Fibroblast of the aortic adventitia (primary cell): ENCODE data around the gene HYAL3. TPM values are rescaled to one million over a fixed set of nuclear protein-coding genes. Genes with fewer than 3 reads are reported as not detected.

ENCODE experiments used
- DNase-seq: peaks from one replicate; pipeline ENCODE4 v3.0.0-alpha.2; 2010; ENCODE audit warnings: low read depth
- H3K4me3 ChIP-seq: 2 replicates; pipeline ENCODE4 v1.5.1; 2011; ENCODE audit warnings: low read depth, mild to moderate bottlenecking, control low read depth, low read length, moderate library complexity
- total RNA-seq: library from RNA; depleted of rRNA; stranded (reverse); fragments of >200 nt; gene quantifications from 2 replicates; pipeline ENCODE4 v1.2.3, GENCODE V29; 2012; ENCODE audit warnings: low replicate concordance
- TF ChIP-seq, protein P1 (sequence below): IDR thresholded peaks from 2 replicates; pipeline ENCODE4 v1.5.1; 2011; ENCODE audit warnings: mild to moderate bottlenecking, low read length, control low read depth, inconsistent platforms; ENCODE audit not compliant: insufficient read depth

The HYAL3 gene
- total RNA-seq, 1 donor, result 3.1 TPM

DNA sequence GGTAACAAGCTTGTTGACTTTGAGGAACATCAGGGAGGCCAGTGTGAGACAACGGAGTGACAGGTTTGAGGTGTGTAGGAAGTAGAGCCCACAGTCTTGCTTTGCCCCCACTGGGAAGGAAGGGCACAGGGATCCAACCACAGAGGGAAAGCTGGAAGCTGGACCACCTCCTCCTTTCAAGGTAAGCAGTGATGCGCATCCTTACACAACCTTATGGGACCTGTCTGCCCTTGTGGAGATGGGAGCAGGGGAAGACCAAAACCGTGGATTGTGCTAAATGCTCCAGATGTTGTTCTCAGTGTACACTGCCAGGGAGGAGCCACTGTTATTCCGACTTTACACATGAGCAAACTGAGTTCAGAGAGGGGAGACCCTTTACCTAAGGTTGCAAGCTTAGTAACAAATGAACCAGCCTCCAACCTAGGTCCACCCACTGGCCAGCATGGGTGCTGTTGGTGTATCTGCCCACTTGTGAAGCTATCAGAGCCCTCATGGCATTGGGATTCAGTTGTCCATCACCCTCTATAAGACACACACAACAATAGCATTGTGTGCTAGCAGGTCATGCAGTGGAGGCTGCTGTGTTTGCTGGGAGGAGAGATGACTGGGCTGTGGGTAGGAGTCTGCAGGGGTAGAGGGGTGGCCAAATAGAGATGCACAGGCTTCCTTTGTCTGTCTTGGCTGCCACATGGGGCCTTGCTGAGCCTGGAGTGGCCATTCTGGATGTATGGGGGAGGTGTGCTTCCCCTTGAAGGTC lies 20.9 kb downstream of the HYAL3 start:
- no peak overlapping the region for H3K4me3 ChIP-seq
- no peak for DNase-seq
- TF ChIP-seq, protein P1, sequence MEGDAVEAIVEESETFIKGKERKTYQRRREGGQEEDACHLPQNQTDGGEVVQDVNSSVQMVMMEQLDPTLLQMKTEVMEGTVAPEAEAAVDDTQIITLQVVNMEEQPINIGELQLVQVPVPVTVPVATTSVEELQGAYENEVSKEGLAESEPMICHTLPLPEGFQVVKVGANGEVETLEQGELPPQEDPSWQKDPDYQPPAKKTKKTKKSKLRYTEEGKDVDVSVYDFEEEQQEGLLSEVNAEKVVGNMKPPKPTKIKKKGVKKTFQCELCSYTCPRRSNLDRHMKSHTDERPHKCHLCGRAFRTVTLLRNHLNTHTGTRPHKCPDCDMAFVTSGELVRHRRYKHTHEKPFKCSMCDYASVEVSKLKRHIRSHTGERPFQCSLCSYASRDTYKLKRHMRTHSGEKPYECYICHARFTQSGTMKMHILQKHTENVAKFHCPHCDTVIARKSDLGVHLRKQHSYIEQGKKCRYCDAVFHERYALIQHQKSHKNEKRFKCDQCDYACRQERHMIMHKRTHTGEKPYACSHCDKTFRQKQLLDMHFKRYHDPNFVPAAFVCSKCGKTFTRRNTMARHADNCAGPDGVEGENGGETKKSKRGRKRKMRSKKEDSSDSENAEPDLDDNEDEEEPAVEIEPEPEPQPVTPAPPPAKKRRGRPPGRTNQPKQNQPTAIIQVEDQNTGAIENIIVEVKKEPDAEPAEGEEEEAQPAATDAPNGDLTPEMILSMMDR, result no peak

DNA sequence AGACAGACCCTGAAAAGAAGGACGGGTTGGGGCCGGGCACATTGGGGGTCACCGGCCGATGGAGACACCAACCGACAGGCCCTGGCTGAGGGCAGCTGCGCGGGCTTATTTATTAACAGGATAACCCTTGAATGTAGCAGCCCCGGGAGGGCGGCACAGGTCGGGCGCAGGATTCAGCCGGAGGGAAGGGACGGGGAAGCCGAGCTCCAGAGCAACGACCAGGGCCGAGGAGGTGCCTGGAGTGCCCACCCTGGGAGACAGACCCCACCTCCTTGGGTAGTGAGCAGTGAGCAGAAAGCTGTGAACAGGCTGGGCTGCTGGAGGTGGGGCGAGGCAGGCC lies 22.5 kb downstream of the HYAL3 start:
- DNase-seq, result no peak
- no peak overlapping the region for H3K4me3 ChIP-seq
- TF ChIP-seq, protein P1, result no peak

DNA sequence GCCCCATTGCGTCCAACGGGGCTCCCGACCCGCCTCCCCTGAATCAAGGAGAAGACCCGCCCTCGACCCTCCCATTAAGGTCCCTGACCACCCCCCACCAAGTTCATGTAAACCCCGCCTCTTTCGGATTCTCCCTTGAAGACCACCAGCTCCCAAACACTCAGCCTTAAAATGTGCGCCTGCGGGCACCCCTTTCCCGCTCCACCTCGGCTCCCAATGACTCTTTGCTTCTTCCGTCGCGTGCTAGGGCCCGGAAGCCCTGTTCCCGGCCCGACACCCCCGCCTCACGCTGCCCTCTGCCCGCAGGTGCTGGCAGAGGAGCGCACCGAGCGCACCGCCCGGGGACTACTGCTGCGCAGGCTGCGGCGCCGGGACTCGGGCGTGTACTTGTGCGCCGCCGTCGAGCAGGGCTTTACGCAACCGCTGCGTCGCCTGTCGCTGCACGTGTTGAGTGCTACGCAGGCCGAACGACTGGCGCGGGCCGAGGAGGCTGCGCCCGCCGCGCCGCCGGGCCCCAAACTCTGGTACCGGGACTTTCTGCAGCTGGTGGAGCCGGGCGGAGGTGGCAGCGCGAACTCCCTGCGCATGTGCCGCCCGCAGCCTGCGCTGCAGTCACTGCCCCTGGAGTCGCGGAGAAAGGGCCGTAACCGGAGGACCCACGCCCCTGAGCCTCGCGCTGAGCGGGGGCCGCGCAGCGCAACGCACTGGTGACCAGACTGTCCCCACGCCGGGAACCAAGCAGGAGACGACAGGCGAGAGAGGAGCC lies 23.0 kb downstream of the HYAL3 start:
- no peak overlapping the region for H3K4me3 ChIP-seq
- DNase-seq, result no peak
- TF ChIP-seq, protein P1, result no peak

DNA sequence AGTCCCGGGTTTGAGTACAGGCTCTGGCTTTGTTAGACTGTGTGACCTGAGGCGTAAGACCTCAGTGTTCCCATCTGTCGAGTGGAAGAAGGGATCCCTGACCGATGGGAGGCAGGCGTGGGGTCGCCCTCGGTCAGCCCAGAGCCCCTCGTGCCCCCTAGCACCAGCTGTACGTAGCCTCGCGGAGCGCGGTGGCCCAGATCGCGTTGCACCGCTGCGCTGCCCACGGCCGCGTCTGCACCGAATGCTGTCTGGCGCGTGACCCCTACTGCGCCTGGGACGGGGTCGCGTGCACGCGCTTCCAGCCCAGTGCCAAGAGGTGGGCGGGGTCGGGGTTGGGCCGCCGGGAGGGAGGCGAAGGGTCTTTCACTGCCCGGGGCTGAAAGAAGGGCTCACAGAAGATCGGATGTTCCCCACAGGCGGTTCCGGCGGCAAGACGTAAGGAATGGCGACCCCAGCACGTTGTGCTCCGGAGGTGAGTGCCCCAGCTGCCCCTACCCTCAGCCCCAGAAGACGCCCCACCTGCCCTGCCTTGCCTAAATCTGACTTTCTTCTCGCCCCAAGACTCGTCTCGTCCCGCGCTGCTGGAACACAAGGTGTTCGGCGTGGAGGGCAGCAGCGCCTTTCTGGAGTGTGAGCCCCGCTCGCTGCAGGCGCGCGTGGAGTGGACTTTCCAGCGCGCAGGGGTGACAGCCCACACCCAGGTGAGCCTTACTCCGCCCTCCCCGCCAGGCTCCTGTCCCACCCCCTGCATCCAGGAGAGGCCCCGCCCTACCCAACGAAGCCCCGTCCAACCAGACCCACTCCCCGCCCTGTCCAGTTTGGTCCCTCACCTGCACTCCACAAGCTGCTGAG lies 23.8 kb downstream of the HYAL3 start:
- DNase-seq, result no peak
- TF ChIP-seq, protein P1, result no peak
- H3K4me3 ChIP-seq, result no peak overlapping the region

DNA sequence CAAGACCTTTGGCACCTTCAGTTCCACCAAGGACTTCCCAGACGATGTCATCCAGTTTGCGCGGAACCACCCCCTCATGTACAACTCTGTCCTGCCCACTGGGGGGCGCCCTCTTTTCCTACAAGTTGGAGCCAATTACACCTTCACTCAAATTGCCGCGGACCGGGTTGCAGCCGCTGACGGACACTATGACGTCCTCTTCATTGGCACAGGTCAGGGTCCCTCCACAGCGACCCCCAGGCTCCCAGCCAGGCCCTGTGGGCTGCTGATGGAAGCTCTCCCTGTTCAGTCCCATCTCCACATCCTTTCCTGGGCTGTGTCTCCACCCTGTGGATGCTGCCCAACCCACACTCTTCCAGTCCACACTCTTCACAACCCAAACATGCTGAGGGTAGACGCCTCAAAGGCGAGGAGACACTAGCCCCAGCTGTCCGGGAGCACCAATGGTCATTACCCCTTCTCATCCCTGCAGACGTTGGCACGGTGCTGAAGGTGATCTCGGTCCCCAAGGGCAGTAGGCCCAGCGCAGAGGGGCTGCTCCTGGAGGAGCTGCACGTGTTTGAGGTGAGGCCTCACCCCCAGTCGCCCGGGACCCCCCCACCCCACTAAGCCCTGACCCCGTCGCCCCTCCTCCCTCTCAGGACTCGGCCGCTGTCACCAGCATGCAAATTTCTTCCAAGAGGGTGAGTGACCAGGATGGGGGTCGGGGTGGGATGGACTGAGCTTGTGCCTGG lies 24.7 kb downstream of the HYAL3 start:
- TF ChIP-seq, protein P1, result peak; percentile 63
- DNase-seq, result peak; percentile 53
- no peak overlapping the region for H3K4me3 ChIP-seq

DNA sequence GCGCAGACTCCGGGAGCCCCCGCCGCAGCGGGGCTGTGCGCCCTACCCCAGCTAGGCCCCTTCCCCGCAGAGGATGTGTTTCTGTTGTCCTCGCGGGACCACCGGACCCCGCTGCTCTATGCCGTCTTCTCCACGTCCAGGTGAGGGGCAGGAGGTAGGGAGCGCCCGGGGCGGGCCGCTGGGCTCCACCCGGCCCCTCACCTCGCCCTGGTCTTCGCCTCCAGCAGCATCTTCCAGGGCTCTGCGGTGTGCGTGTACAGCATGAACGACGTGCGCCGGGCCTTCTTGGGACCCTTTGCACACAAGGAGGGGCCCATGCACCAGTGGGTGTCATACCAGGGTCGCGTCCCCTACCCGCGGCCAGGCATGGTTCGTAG lies 25.5 kb downstream of the HYAL3 start:
- DNase-seq, result no peak
- H3K4me3 ChIP-seq, result no peak overlapping the region
- TF ChIP-seq, protein P1, result no peak
